ENCODE measurements around the gene SLC5A1. TPM values are rescaled to one million over a fixed set of nuclear protein-coding genes. Genes with fewer than 3 reads are reported as not detected.

SLC5A1 gene
- total and polyA plus RNA-seq, 2 of the 8 experiments (the other 6 are each of a cell fraction or from before 2014, with no cell fraction given) = 0.06 TPM; not detected in 1

DNA sequence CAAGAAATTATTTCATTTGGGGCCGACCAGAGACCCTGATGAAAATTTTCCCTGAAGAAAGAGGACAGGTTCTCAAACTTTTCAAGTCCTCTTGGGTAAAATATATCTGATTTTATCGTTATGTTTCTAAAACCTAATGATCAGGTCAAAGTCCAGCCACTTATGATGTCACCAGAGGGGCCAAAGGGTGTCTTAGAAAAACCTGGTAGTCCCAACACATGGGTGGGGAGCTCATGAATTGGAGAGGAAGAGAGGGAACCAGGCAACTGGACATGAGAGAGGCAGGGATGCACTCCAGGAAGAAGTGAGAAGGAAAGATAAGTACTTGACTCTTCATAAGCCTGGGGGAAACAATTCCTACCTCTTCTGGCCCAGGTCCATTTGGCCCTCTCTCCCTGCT lies 9.2 kb downstream of the SLC5A1 start:
- Histone ChIP-seq H3K4me3 (ENCODE audit: extremely low read depth in 1 of 4, insufficient read depth in 2 of 4, low read depth in 3 of 4, low read length in 4 of 4) (no peak overlapping the region), H4K5ac (ENCODE audit: insufficient read length, low read depth, low read length) (no peak overlapping the region), H3K9me3 (ENCODE audit: insufficient read depth in 2 of 2, low read depth in 1 of 2, low read length in 1 of 2) (no peaks in the 10 kb centered on the region), H2BK5ac (ENCODE audit: low read depth, low read length) (no peak overlapping the region), H2BK12ac (ENCODE audit: low read depth, low read length) (no peak overlapping the region), H2BK20ac (ENCODE audit: low read length) (no peak overlapping the region), H3K4me2 (ENCODE audit: insufficient read depth in 1 of 2, low read depth in 2 of 2, low read length in 2 of 2) (no peak overlapping the region), H3K23me2 (ENCODE audit: low read depth, low read length) (0 out of 2 replicates have a peak, but pooled peaks cover 2% of the 10 kb centered on the region), H3K79me1 (ENCODE audit: low read depth, low read length) (no peaks in the 10 kb centered on the region), H2AFZ (ENCODE audit: low read length) (no peak overlapping the region), H2AK5ac (ENCODE audit: low read depth, low read length) (no peak overlapping the region), H3K23ac (ENCODE audit: insufficient read length) (no peak overlapping the region), H3K27me3 (replicated peaks in 1 of 4; ENCODE audit: control insufficient read depth in 3 of 4, extremely low read depth in 1 of 4, insufficient read depth in 3 of 4, low read length in 3 of 4) (no peaks in the 10 kb centered on the region; a peak in 2 of 7 replicates), H3K4me1 (replicated peaks in 1 of 4; ENCODE audit: control insufficient read depth in 3 of 4, insufficient read depth in 4 of 4, low read length in 3 of 4) (no peaks in the 10 kb centered on the region), H4K91ac (replicated peaks; ENCODE audit: insufficient read length, low read length) (no peak overlapping the region), H3K56ac (replicated peaks; ENCODE audit: insufficient read length, low read depth, low read length) (no peak overlapping the region), H3K14ac (ENCODE audit: insufficient read length) (no peak overlapping the region), H3K36me3 (ENCODE audit: control insufficient read depth in 2 of 4, insufficient read depth in 4 of 4, low read length in 3 of 4) (no peaks in the 10 kb centered on the region), H3K79me2 (ENCODE audit: control insufficient read depth in 1 of 2, insufficient read depth in 2 of 2, low read length in 2 of 2) (no peaks in the 10 kb centered on the region), H4K8ac (ENCODE audit: extremely low read depth, insufficient read depth, low read length) (no peak overlapping the region), H2BK15ac (ENCODE audit: low read length) (no peak overlapping the region), H3K4ac (replicated peaks; ENCODE audit: insufficient read length, low read depth, low read length) (no peak overlapping the region), H2BK120ac (replicated peaks; ENCODE audit: low read depth, low read length) (no peak overlapping the region), H3K9ac (replicated peaks in 1 of 4; ENCODE audit: extremely low read depth in 1 of 4, low read depth in 3 of 4, low read length in 3 of 4) (no peak overlapping the region), H3K18ac (ENCODE audit: extremely low read depth, low read length) (no peak overlapping the region), H4K20me1 (replicated peaks in 1 of 2; ENCODE audit: control insufficient read depth in 1 of 2, insufficient read depth in 2 of 2, low read length in 2 of 2) (no peaks in the 10 kb centered on the region), H3K27ac (ENCODE audit: low read depth, low read length) (no peak overlapping the region)
- POLR2A ChIA-PET (ENCODE audit: partially characterized antibody) = no interaction called here
- WGBS, 2 experiments (ENCODE audit: extremely low coverage in 1 of 2, insufficient coverage in 1 of 2, insufficient read length in 1 of 2, insufficient replicate concordance in 2 of 2, low coverage in 1 of 2, low lambda C conversion rate in 2 of 2, missing lambda C conversion rate in 1 of 2) = 91% methylated on average over 2 of the region's 2 CpGs; no CpG with 5 or more reads in 1 of the 2 experiments
- CTCF ChIA-PET (ENCODE audit: partially characterized antibody) = interaction anchor here (0.6 to 2.0 kb wide), 3 partner anchors 14 to 386 kb away, joined by 3 to 7 read pairs (median 3); no protein-coding TSS in a partner anchor
- FAIRE-seq (no peak), DNase-seq (ENCODE audit: low read depth in 1 of 2, low spot score in 2 of 2) (no peak)
- TF ChIP-seq NANOG (IDR thresholded peaks at IDR 0.05; ENCODE audit: insufficient read depth, low read depth, low read length, poor library complexity, severe bottlenecking) (no peak), CHD2 (IDR thresholded peaks at IDR 0.05; ENCODE audit: low read length) (no peak), JUND (IDR thresholded peaks at IDR 0.05; ENCODE audit: low read length) (no peak), RBBP5 (IDR thresholded peaks at IDR 0.05; ENCODE audit: borderline replicate concordance, low read depth, low read length) (no peak), ZNF274 (IDR thresholded peaks at IDR 0.05; ENCODE audit: borderline replicate concordance, extremely low read depth, low read length) (no peak), FOSL1 (IDR thresholded peaks at IDR 0.05; ENCODE audit: insufficient read depth, low read depth, low read length) (no peak), SIRT6 (IDR thresholded peaks at IDR 0.05; ENCODE audit: low read length) (no peak), KDM1A (IDR thresholded peaks at IDR 0.05; ENCODE audit: borderline replicate concordance, low read length) (no peak), TEAD4 (IDR thresholded peaks at IDR 0.05; ENCODE audit: low read depth, low read length) (no peak), HDAC2 (IDR thresholded peaks at IDR 0.05; ENCODE audit: borderline replicate concordance in 1 of 2, low read depth in 2 of 2, low read length in 2 of 2) (no peak), KDM5A (IDR thresholded peaks at IDR 0.05; ENCODE audit: low read length) (no peak)
- TF ChIP-seq, protein P1, sequence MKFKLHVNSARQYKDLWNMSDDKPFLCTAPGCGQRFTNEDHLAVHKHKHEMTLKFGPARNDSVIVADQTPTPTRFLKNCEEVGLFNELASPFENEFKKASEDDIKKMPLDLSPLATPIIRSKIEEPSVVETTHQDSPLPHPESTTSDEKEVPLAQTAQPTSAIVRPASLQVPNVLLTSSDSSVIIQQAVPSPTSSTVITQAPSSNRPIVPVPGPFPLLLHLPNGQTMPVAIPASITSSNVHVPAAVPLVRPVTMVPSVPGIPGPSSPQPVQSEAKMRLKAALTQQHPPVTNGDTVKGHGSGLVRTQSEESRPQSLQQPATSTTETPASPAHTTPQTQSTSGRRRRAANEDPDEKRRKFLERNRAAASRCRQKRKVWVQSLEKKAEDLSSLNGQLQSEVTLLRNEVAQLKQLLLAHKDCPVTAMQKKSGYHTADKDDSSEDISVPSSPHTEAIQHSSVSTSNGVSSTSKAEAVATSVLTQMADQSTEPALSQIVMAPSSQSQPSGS (IDR thresholded peaks at IDR 0.05; ENCODE audit: low read length) = no peak
- TF ChIP-seq, protein P2, sequence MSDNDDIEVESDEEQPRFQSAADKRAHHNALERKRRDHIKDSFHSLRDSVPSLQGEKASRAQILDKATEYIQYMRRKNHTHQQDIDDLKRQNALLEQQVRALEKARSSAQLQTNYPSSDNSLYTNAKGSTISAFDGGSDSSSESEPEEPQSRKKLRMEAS (IDR thresholded peaks at IDR 0.05) = no peak

All from H1 (cell line).